ENCODE measurements around the gene TEX22.

TEX22 gene

GRCh38 chr14:105374389-105374788 is 23.9 kb upstream of the TEX22 start:
- TF ChIP-seq, protein P1, sequence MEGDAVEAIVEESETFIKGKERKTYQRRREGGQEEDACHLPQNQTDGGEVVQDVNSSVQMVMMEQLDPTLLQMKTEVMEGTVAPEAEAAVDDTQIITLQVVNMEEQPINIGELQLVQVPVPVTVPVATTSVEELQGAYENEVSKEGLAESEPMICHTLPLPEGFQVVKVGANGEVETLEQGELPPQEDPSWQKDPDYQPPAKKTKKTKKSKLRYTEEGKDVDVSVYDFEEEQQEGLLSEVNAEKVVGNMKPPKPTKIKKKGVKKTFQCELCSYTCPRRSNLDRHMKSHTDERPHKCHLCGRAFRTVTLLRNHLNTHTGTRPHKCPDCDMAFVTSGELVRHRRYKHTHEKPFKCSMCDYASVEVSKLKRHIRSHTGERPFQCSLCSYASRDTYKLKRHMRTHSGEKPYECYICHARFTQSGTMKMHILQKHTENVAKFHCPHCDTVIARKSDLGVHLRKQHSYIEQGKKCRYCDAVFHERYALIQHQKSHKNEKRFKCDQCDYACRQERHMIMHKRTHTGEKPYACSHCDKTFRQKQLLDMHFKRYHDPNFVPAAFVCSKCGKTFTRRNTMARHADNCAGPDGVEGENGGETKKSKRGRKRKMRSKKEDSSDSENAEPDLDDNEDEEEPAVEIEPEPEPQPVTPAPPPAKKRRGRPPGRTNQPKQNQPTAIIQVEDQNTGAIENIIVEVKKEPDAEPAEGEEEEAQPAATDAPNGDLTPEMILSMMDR (IDR thresholded peaks at IDR 0.05; ENCODE audit: control insufficient read depth, insufficient read depth, low read depth, low read length, missing control alignments), result no peak

DNA sequence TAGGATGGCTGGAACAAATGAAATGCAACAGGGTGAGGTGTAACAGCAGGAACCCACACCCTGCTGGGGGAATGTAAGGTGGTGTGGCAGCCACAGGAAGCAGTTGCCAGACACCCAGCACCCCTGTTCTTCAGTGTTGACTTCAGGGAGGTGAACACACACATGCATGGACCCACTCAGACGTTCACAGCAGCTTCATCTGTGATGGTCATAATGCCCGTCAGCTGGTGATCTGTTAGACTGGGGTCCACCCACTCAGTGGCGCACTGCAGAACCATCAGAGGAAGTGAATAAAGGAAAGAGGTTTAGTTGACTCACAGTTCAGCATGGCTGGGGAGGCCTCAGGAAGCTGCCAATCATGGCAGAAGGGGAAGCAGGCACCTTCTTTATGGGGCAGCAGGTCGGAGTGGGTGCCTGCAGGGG is 22.7 kb upstream of the TEX22 start:
- no peak for DNase-seq (ENCODE audit: low read depth)
- H3K4me3 ChIP-seq (ENCODE audit: control insufficient read depth, low read depth, low read length), result no peak overlapping the region
- TF ChIP-seq, protein P1 (IDR thresholded peaks at IDR 0.05; ENCODE audit: control insufficient read depth, insufficient read depth, low read depth, low read length, missing control alignments), result no peak

More at GRCh38 chr14:105374389-105374788, 23.9 kb upstream of the TEX22 start:
- H3K4me3 ChIP-seq (ENCODE audit: control insufficient read depth, low read depth, low read length), result no peak overlapping the region
- DNase-seq (ENCODE audit: low read depth), result no peak

DNA sequence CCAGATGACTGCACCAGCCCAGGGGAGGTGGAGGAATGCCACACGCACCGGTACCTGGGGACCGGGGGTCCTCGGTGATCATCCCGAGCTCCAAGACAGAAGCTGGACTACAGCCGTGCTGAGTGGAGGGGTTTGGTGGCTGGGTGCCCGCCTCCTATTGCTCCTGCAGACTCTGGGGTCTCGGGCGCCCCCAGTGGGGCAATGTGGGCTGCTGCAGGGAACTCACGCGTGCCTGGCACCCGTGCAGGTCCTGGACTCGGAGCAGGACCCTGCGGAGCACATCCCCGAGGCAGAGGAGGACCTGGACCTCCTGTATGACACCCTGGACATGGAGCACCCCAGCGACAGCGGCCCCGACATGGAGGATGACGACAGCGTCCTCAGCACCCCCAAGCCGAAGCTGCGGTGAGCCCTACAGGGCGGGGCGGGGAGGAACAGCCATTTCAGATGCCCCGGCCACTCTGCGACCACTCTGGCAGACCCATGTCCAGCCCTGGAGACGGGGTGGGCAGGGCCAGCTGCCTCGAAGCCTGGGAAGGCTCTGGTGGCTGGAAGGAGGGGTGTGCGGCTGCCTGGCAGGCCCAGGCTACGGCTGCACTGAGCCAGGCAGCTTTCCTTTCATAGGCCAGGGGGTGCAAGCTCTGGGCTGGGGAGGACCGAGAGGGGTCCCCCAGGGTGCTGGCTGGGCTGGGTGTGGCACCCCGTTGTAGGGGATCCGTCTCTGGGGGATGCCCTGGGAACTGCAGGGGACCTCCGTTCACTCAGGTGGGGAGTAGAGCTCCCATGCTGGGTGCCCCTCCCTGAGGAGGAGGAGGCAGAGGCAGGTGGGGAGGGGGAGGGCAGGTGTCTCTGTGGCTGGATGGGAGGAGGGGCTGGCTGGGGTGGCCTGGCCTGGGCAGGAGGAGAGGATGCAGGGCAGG is 21.6 kb upstream of the TEX22 start:
- no peak overlapping the region for H3K4me3 ChIP-seq (ENCODE audit: control insufficient read depth, low read depth, low read length)
- no peak for DNase-seq (ENCODE audit: low read depth)
- TF ChIP-seq, protein P1 (IDR thresholded peaks at IDR 0.05; ENCODE audit: control insufficient read depth, insufficient read depth, low read depth, low read length, missing control alignments), result no peak

- TF ChIP-seq, protein P1 (IDR thresholded peaks at IDR 0.05; ENCODE audit: control insufficient read depth, insufficient read depth, low read depth, low read length, missing control alignments), result no peak
- no peak overlapping the region for H3K4me3 ChIP-seq (ENCODE audit: control insufficient read depth, low read depth, low read length)
- no peak for DNase-seq (ENCODE audit: low read depth)
Measured at GRCh38 chr14:105377555-105378182, 20.7 kb upstream of the TEX22 start.

- no peak for DNase-seq (ENCODE audit: low read depth)
- TF ChIP-seq, protein P1 (IDR thresholded peaks at IDR 0.05; ENCODE audit: control insufficient read depth, insufficient read depth, low read depth, low read length, missing control alignments), result no peak
- H3K4me3 ChIP-seq (ENCODE audit: control insufficient read depth, low read depth, low read length), result no peak overlapping the region
Measured at GRCh38 chr14:105378199-105378598, 20.1 kb upstream of the TEX22 start.

DNA sequence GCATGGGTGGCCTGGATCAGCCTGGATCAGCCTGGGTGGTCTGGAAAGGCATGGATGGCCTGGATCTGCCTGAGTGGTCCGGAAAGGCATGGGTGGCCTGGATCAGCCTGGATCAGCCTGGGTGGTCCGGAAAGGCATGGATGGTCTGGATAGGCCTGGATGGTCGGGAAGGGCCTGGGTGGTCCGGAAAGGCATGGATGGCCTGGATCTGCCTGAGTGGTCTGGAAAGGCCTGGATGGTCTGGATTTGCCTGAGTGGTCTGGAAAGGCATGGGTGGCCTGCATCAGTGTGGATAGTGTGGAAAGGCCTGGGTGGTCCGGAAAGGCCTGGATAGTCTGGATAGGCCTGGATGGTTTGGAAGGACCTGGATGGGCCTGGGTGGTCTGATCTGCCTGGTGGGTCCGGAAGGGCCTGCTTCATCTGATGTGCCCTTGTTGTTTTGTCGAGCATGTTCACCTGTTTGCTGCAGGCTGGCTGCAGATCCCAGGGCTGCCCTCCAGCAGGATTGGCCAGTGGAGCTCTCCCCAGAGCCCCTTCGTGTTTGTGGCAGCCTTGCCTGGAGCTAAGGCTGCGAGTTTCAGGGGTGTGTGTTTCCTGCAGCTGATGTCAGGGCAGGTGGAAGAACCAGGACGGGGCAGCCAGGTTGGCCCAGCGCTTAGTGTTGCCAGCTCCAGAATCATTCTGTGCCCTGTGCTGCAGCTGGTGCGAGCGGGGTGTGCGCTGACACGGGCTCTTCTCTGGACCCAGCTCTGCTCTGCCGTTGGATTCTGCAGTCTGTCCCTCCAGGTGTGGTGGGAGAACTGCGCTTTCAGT is 19.3 kb upstream of the TEX22 start:
- TF ChIP-seq, protein P1 (IDR thresholded peaks at IDR 0.05; ENCODE audit: control insufficient read depth, insufficient read depth, low read depth, low read length, missing control alignments), result no peak
- no peak overlapping the region for H3K4me3 ChIP-seq (ENCODE audit: control insufficient read depth, low read depth, low read length)
- DNase-seq (ENCODE audit: low read depth), result no peak

Data from AG09309 (cell line).